GM23338 (cell line): ENCODE measurements around the gene PPP1R14B. TPM values are rescaled to one million over a fixed set of nuclear protein-coding genes. Genes with fewer than 3 reads are reported as not detected.

ENCODE experiments used
- ATAC-seq: fragments of 200-7000 bp; cut with Tn5 transposase; 3 replicates; pipeline ENCODE4 v1.9.1; 2020
- DNase-seq: peaks from one replicate; pipeline ENCODE4 v3.0.0-alpha.2; 2015; ENCODE audit warnings: low spot score
- H2AFZ ChIP-seq: fragments of 200-600 bp; sonication (generic); 2 replicates; pipeline ENCODE4 v1.8.0; 2016; ENCODE audit warnings: antibody characterized with exemption, mild to moderate bottlenecking, moderate library complexity
- H3F3A ChIP-seq: fragments of 200-600 bp; sonication (generic); replicated peaks from 2 replicates; pipeline ENCODE4 v1.8.0; 2017; ENCODE audit warnings: antibody characterized with exemption, mixed run types, low read depth
- H3K27ac ChIP-seq: fragments of 200-600 bp; sonication (generic); 2 replicates; pipeline ENCODE4 v1.6.1; 2016; ENCODE audit warnings: low read depth
- H3K27me3 ChIP-seq: fragments of 200-600 bp; sonication (generic); 2 replicates; pipeline ENCODE4 v1.8.0; 2016; ENCODE audit warnings: mild to moderate bottlenecking, mixed run types, moderate library complexity; ENCODE audit not compliant: insufficient read depth
- H3K36me3 ChIP-seq: fragments of 200-600 bp; sonication (generic); 2 replicates; pipeline ENCODE4 v1.8.0; 2016; ENCODE audit warnings: mild to moderate bottlenecking; ENCODE audit not compliant: insufficient read depth
- H3K4me1 ChIP-seq: fragments of 200-600 bp; sonication (generic); 2 replicates; pipeline ENCODE4 v1.8.0; 2016; ENCODE audit warnings: mild to moderate bottlenecking, moderate library complexity; ENCODE audit not compliant: insufficient read depth
- H3K4me2 ChIP-seq: fragments of 200-600 bp; sonication (generic); 2 replicates; pipeline ENCODE4 v1.7.1; 2017; ENCODE audit warnings: mixed run types
- H3K4me3 ChIP-seq: fragments of 200-600 bp; sonication (generic); 2 replicates; pipeline ENCODE4 v1.6.1; 2016; ENCODE audit warnings: mixed run types
- H3K79me2 ChIP-seq: fragments of 200-600 bp; sonication (generic); replicated peaks from 2 replicates; pipeline ENCODE4 v1.8.0; 2017; ENCODE audit warnings: mild to moderate bottlenecking; ENCODE audit not compliant: insufficient read depth
- H3K9me2 ChIP-seq: fragments of 200-600 bp; sonication (generic); 2 replicates; pipeline ENCODE4 v1.8.0; 2017; ENCODE audit not compliant: insufficient read depth
- H4K20me1 ChIP-seq: fragments of 200-600 bp; sonication (generic); replicated peaks from 2 replicates; pipeline ENCODE4 v1.8.0; 2017; ENCODE audit warnings: mild to moderate bottlenecking; ENCODE audit not compliant: insufficient read depth
- H3K27ac Mint-ChIP-seq: 2 replicates; pipeline ENCODE4 v1.8.0; 2020; ENCODE audit warnings: inconsistent platforms, mild to moderate bottlenecking, moderate library complexity, mixed read lengths
- H3K27me3 Mint-ChIP-seq: 3 replicates; pipeline ENCODE4 v1.8.0; 2022; ENCODE audit warnings: low read depth, mild to moderate bottlenecking, moderate library complexity, mixed read lengths, inconsistent platforms; ENCODE audit not compliant: insufficient read depth, poor library complexity
- H3K36me3 Mint-ChIP-seq: 3 replicates; pipeline ENCODE4 v1.8.0; 2021; ENCODE audit warnings: low read depth, mild to moderate bottlenecking, inconsistent platforms, moderate library complexity, mixed read lengths
- H3K4me1 Mint-ChIP-seq: 3 replicates; pipeline ENCODE4 v1.8.0; 2020; ENCODE audit warnings: mild to moderate bottlenecking, inconsistent platforms, mixed read lengths
- H3K4me3 Mint-ChIP-seq: 3 replicates; pipeline ENCODE4 v1.8.0; 2021; ENCODE audit warnings: moderate library complexity, mild to moderate bottlenecking, inconsistent platforms, mixed read lengths
- H3K9me3 Mint-ChIP-seq: 3 replicates; pipeline ENCODE4 v1.8.0; 2020; ENCODE audit warnings: moderate library complexity, mild to moderate bottlenecking, inconsistent platforms, mixed read lengths
- CREB1 ChIP-seq: fragments of 250-450 bp; sonication (Bioruptor Pico); IDR thresholded peaks from 2 replicates; pipeline ENCODE4 v1.5.0; 2020; ENCODE audit warnings: low read depth, mild to moderate bottlenecking, moderate library complexity
- EZH2 ChIP-seq: fragments of 200-600 bp; sonication (generic); IDR thresholded peaks from one replicate; pipeline ENCODE4 v1.8.0; 2017; ENCODE audit warnings: antibody characterized with exemption, mild to moderate bottlenecking, low read depth; ENCODE audit not compliant: unreplicated experiment
- EZH2phosphoT487 ChIP-seq: fragments of 200-600 bp; sonication (generic); IDR thresholded peaks from one replicate; pipeline ENCODE4 v1.8.1; 2018; ENCODE audit warnings: antibody characterized with exemption; ENCODE audit not compliant: unreplicated experiment
- JUNB ChIP-seq: IDR thresholded peaks from one replicate; pipeline ENCODE4 v1.6.1; 2016; ENCODE audit warnings: antibody characterized with exemption; ENCODE audit not compliant: unreplicated experiment
- NANOG ChIP-seq: IDR thresholded peaks from 2 replicates; pipeline ENCODE4 v1.6.1; 2016; ENCODE audit warnings: antibody characterized with exemption, borderline replicate concordance
- POLR2AphosphoS5 ChIP-seq: IDR thresholded peaks from 2 replicates; pipeline ENCODE4 v1.6.1; 2016; ENCODE audit warnings: antibody characterized with exemption, low read depth
- STAT1 ChIP-seq: IDR thresholded peaks from one replicate; pipeline ENCODE4 v1.6.1; 2016; ENCODE audit warnings: antibody characterized with exemption; ENCODE audit not compliant: unreplicated experiment
- ZNF114 ChIP-seq: fragments of 250-450 bp; sonication (Bioruptor Pico); IDR thresholded peaks from 2 replicates; pipeline ENCODE4 v1.5.0; 2020; ENCODE audit warnings: mild to moderate bottlenecking, moderate library complexity
- ZNF331 ChIP-seq: fragments of 250-450 bp; sonication (Bioruptor Pico); IDR thresholded peaks from 2 replicates; pipeline ENCODE4 v1.5.0; 2020; ENCODE audit warnings: low read depth, mild to moderate bottlenecking, moderate library complexity
- polyA plus RNA-seq: library from polyadenylated mRNA; unstranded; fragments of >200 nt; fragmentation: Nextera tagmentation; extraction: Ambion mirVana; gene quantifications from 2 replicates; pipeline ENCODE4 v1.2.1, GENCODE V29; 2016
- total RNA-seq: library from RNA; depleted of rRNA; stranded (reverse); fragments of >200 nt; shearing (Covaris generic); gene quantifications from 2 replicates; pipeline ENCODE4 v1.2.3, GENCODE V29; 2014
- TF ChIP-seq, protein P1 (sequence below), 2 experiments: fragments of 200-600 bp in 1 of 2; sonication (generic) in 1 of 2; conservative IDR thresholded peaks; 2 replicates each; pipeline versions ENCODE4 v1.5.1 to v1.6.1; 2016 to 2017; ENCODE audit warnings: antibody characterized with exemption in 2 of 2, low read depth in 2 of 2, mild to moderate bottlenecking in 2 of 2, moderate library complexity in 1 of 2
- TF ChIP-seq, protein P2 (sequence below): IDR thresholded peaks from one replicate; pipeline ENCODE4 v1.6.1; 2018; ENCODE audit warnings: antibody characterized with exemption; ENCODE audit not compliant: unreplicated experiment
- TF ChIP-seq, protein P3 (sequence below): fragments of 250-450 bp; sonication (Bioruptor Pico); IDR thresholded peaks from 2 replicates; pipeline ENCODE4 v1.5.0; 2020; ENCODE audit warnings: mild to moderate bottlenecking, moderate library complexity

PPP1R14B gene
- total and polyA plus RNA-seq, 2 experiments from 2014 or later, result 250 to 315 TPM

DNA sequence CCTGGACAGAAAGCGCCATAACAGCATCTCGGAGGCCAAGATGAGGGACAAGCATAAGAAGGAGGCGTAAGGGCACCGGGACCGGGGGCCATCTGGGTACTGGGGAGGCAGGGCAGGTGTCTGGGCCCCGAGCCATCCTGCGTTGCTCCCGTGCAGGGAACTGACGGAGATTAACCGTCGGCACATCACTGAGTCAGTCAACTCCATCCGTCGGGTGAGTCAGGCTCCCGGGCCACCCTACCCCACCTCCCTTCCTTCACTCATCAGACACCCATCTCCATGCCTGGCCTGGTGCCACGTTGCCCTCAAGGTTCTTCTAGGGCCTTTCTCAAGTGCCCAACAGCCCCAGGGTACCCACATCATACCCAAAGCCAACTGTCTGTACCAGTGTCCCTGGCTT, 19.6 kb upstream of the PPP1R14B start (continued):
- TF ChIP-seq, protein P1, sequence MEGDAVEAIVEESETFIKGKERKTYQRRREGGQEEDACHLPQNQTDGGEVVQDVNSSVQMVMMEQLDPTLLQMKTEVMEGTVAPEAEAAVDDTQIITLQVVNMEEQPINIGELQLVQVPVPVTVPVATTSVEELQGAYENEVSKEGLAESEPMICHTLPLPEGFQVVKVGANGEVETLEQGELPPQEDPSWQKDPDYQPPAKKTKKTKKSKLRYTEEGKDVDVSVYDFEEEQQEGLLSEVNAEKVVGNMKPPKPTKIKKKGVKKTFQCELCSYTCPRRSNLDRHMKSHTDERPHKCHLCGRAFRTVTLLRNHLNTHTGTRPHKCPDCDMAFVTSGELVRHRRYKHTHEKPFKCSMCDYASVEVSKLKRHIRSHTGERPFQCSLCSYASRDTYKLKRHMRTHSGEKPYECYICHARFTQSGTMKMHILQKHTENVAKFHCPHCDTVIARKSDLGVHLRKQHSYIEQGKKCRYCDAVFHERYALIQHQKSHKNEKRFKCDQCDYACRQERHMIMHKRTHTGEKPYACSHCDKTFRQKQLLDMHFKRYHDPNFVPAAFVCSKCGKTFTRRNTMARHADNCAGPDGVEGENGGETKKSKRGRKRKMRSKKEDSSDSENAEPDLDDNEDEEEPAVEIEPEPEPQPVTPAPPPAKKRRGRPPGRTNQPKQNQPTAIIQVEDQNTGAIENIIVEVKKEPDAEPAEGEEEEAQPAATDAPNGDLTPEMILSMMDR (conservative IDR thresholded peaks at IDR 0.05; ENCODE audit: low read depth in 2 of 2), result no peak
- no peak for TF ChIP-seq POLR2AphosphoS5
- no peak for TF ChIP-seq EZH2
- no peak for TF ChIP-seq ZNF114 (CRISPR knock-in tag)

DNA sequence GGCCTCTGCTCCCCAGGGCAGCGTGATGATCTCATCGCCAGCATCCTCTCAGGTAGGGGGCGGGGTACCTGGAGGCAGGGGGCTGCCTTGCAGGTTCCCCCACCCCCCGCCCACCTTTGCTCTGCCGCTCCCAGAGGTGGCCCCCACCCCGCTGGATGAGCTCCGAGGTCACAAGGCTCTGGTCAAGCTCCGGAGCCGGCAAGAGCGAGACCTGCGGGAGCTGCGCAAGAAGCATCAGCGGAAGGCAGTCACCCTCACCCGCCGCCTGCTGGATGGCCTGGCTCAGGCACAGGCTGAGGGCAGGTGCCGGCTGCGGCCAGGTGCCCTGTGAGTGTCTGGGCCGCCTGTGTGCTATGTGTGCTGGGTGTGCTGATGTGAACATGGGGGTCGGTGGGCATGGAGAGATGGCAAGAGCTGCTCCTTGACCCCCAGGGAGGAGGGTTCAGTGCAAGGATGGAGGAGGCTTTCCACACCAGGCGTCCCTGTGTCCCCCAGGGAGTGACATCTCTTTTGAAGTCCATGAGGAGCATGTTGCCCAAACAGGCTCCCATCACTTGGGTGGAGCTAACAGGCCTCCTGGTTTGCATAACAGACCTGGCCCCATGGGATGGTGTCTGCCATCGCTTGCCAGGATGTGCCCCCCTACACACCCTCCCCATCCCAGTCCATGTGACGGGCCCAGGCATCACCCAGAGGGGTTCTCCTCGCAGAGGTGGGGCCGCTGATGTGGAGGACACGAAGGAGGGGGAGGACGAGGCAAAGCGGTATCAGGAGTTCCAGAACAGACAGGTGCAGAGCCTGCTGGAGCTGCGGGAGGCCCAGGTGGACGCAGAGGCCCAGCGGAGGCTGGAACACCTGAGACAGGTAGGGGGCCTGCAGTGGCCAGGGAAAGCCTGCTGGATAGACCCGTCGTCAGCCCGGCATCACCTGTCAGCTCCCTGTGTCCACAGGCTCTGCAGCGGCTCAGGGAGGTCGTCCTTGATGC, 18.7 kb upstream of the PPP1R14B start:
- H3K4me3 Mint-ChIP-seq, result no peak overlapping the region
- H3K36me3 Mint-ChIP-seq, result peaks cover 59% of the 10 kb centered on the region
- Histone ChIP-seq H3F3A (peaks cover 23% of the 10 kb centered on the region), H3K79me2 (no peaks in the 10 kb centered on the region), H3K27ac (no peak overlapping the region), H3K27me3 (no peaks in the 10 kb centered on the region), H3K4me3 (no peak overlapping the region), H3K9me2 (no peaks in the 10 kb centered on the region), H3K4me2 (no peak overlapping the region), H2AFZ (no peak overlapping the region), H3K36me3 (no peaks in the 10 kb centered on the region; the same call in none of the 2 replicates), H3K4me1 (0 out of 2 replicates have a peak, but pooled peaks cover 8% of the 10 kb centered on the region), H4K20me1 (no peaks in the 10 kb centered on the region)
- peaks cover 16% of the 10 kb centered on the region for H3K27me3 Mint-ChIP-seq
- H3K4me1 Mint-ChIP-seq, result peaks cover 19% of the 10 kb centered on the region
- ATAC-seq, result no peak
- peaks cover 3% of the 10 kb centered on the region; the same call in 2 of the 3 replicates for H3K9me3 Mint-ChIP-seq
- no peak overlapping the region for H3K27ac Mint-ChIP-seq
- no peak for DNase-seq
- TF ChIP-seq, protein P2, sequence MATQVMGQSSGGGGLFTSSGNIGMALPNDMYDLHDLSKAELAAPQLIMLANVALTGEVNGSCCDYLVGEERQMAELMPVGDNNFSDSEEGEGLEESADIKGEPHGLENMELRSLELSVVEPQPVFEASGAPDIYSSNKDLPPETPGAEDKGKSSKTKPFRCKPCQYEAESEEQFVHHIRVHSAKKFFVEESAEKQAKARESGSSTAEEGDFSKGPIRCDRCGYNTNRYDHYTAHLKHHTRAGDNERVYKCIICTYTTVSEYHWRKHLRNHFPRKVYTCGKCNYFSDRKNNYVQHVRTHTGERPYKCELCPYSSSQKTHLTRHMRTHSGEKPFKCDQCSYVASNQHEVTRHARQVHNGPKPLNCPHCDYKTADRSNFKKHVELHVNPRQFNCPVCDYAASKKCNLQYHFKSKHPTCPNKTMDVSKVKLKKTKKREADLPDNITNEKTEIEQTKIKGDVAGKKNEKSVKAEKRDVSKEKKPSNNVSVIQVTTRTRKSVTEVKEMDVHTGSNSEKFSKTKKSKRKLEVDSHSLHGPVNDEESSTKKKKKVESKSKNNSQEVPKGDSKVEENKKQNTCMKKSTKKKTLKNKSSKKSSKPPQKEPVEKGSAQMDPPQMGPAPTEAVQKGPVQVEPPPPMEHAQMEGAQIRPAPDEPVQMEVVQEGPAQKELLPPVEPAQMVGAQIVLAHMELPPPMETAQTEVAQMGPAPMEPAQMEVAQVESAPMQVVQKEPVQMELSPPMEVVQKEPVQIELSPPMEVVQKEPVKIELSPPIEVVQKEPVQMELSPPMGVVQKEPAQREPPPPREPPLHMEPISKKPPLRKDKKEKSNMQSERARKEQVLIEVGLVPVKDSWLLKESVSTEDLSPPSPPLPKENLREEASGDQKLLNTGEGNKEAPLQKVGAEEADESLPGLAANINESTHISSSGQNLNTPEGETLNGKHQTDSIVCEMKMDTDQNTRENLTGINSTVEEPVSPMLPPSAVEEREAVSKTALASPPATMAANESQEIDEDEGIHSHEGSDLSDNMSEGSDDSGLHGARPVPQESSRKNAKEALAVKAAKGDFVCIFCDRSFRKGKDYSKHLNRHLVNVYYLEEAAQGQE, result no peak
- TF ChIP-seq ZNF331 (CRISPR knock-in tag) (no peak), JUNB (no peak), NANOG (no peak), CREB1 (CRISPR knock-in tag) (no peak), EZH2 (no peak), EZH2phosphoT487 (no peak), POLR2AphosphoS5 (no peak), STAT1 (no peak)
- TF ChIP-seq, protein P3, sequence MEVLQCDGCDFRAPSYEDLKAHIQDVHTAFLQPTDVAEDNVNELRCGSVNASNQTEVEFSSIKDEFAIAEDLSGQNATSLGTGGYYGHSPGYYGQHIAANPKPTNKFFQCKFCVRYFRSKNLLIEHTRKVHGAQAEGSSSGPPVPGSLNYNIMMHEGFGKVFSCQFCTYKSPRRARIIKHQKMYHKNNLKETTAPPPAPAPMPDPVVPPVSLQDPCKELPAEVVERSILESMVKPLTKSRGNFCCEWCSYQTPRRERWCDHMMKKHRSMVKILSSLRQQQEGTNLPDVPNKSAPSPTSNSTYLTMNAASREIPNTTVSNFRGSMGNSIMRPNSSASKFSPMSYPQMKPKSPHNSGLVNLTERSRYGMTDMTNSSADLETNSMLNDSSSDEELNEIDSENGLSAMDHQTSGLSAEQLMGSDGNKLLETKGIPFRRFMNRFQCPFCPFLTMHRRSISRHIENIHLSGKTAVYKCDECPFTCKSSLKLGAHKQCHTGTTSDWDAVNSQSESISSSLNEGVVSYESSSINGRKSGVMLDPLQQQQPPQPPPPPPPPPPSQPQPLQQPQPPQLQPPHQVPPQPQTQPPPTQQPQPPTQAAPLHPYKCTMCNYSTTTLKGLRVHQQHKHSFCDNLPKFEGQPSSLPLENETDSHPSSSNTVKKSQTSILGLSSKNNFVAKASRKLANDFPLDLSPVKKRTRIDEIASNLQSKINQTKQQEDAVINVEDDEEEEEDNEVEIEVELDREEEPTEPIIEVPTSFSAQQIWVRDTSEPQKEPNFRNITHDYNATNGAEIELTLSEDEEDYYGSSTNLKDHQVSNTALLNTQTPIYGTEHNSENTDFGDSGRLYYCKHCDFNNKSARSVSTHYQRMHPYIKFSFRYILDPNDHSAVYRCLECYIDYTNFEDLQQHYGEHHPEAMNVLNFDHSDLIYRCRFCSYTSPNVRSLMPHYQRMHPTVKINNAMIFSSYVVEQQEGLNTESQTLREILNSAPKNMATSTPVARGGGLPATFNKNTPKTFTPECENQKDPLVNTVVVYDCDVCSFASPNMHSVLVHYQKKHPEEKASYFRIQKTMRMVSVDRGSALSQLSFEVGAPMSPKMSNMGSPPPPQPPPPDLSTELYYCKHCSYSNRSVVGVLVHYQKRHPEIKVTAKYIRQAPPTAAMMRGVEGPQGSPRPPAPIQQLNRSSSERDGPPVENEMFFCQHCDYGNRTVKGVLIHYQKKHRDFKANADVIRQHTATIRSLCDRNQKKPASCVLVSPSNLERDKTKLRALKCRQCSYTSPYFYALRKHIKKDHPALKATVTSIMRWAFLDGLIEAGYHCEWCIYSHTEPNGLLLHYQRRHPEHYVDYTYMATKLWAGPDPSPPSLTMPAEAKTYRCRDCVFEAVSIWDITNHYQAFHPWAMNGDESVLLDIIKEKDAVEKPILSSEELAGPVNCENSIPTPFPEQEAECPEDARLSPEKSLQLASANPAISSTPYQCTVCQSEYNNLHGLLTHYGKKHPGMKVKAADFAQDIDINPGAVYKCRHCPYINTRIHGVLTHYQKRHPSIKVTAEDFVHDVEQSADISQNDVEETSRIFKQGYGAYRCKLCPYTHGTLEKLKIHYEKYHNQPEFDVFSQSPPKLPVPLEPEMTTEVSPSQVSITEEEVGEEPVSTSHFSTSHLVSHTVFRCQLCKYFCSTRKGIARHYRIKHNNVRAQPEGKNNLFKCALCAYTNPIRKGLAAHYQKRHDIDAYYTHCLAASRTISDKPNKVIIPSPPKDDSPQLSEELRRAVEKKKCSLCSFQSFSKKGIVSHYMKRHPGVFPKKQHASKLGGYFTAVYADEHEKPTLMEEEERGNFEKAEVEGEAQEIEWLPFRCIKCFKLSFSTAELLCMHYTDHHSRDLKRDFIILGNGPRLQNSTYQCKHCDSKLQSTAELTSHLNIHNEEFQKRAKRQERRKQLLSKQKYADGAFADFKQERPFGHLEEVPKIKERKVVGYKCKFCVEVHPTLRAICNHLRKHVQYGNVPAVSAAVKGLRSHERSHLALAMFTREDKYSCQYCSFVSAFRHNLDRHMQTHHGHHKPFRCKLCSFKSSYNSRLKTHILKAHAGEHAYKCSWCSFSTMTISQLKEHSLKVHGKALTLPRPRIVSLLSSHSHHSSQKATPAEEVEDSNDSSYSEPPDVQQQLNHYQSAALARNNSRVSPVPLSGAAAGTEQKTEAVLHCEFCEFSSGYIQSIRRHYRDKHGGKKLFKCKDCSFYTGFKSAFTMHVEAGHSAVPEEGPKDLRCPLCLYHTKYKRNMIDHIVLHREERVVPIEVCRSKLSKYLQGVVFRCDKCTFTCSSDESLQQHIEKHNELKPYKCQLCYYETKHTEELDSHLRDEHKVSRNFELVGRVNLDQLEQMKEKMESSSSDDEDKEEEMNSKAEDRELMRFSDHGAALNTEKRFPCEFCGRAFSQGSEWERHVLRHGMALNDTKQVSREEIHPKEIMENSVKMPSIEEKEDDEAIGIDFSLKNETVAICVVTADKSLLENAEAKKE (CRISPR knock-in tag), result no peak
